ENCODE measurements around the gene DAND5.

Gene DAND5

GRCh38 chr19:12995596-12996405 is 26.4 kb downstream of the DAND5 start:
- no peak for DNase-seq

- no peak for DNase-seq
These were observed 27.2 kb downstream of the DAND5 start for GRCh38 chr19:12996406-12997094.

GRCh38 chr19:12997179-12997966 is 28.0 kb downstream of the DAND5 start:
- no peak for DNase-seq

GRCh38 chr19:12997967-12998940 is 28.9 kb downstream of the DAND5 start:
- DNase-seq = no peak

GRCh38 chr19:13001166-13001501 is 31.8 kb downstream of the DAND5 start:
- no peak for DNase-seq

GRCh38 chr19:13001502-13002165 is 32.3 kb downstream of the DAND5 start:
- no peak for DNase-seq

- no peak for DNase-seq
These were observed 33.0 kb downstream of the DAND5 start for GRCh38 chr19:13002166-13002898.

DNA sequence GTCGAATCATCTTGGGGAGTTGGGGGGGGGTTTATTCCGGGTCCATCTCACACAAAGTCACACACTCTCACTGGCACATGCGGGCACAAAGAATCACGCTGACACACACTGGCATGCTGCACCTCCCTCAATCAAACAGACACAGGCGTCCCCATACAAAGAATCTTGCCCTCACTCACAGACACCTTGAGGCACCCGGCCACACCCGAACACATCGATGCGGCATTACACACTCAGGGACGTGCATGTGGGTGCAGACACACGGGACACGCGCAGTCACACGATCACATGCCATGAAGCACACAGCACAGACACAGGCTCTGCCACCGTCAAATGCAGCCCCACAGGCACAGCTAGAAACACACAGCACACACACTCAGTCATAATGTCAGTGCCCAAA is 33.7 kb downstream of the DAND5 start:
- DNase-seq = no peak

DNA sequence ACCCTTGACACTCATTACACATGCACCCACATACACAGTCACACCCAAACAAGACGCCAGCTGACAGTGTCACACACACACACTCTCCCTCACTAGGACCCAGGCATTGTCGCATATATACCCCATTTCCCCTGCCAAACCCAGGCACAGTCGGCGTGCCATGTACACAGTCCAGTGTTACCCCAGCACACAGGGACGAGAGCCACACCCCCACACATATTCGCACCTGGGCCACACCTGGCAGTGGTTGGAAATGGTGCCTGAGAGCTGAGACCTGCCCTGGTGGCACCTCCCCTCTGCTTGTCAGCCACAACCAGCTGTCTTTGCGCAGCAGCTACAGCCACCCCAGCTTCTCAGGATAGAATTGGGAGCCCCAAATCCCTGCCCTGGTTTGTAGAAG is 34.9 kb downstream of the DAND5 start:
- no peak for DNase-seq

- DNase-seq = no peak
These were observed 35.9 kb downstream of the DAND5 start for GRCh38 chr19:13005253-13005652.

DNA sequence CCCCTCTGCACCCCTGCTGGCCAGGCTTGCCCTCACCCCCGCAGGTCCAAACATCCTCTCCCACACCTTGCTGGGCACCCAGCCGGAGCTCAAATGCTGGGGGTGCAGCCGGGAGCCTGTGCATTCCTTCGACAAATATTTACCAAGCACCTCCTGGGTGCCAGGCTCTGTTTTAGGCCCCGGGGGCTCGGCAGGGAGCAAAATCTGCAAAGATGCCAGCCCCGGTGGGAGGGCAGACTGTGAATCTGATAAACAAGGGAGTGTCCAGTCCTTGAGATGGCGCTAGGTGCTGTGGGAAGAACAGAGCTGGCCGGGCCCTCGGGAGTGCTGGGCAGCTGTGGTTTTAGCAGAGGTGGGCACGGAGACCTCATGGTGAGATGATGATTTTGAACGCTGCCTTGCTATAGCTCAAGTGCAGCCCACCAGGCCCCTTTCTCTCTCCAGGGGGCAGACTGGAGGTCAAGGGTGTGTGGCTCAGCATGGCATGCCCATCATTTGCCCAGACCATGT is 36.5 kb downstream of the DAND5 start:
- DNase-seq = no peak

DNA sequence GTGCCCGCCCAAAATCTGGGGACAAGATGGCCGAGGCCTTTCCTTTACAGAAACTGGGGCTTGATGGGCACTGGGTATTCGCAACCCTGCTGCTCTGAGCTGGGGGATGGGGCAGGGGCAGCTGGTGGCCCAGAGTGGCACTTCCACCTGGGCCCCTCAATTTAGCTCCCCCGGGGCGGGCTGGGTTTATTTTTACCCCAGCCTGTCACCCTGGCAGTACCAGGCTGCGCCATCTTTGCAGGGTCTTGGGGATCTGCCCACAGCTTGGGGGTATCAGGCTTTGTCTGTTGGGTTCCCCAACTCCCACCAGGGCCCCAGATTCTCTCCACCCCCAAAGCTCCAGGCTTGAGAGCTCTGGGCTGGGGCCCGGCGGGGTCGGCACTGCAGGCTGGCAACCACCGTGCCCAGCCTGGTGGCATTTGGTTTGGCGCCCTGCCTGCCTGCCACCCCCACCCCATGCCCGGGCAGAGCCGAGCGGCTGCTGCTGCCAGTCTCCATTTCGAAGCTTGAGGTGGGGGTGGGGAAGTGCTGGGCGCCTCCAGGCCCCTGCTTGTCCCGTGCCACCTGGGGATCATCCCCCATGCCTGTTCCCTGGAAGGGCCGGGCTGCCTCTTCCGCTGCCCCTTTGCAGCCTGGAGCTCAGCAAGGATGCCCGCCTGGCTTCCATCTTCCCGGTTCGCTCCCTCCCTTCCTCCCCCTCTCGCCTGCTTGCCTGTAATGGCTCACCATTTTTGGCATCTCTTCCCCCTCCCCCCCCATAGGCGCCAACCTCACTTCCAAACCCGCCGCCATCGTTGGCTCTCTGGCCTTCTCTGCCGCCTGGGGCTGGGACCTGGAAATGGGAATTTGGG is 37.3 kb downstream of the DAND5 start:
- DNase-seq = no peak

DNA sequence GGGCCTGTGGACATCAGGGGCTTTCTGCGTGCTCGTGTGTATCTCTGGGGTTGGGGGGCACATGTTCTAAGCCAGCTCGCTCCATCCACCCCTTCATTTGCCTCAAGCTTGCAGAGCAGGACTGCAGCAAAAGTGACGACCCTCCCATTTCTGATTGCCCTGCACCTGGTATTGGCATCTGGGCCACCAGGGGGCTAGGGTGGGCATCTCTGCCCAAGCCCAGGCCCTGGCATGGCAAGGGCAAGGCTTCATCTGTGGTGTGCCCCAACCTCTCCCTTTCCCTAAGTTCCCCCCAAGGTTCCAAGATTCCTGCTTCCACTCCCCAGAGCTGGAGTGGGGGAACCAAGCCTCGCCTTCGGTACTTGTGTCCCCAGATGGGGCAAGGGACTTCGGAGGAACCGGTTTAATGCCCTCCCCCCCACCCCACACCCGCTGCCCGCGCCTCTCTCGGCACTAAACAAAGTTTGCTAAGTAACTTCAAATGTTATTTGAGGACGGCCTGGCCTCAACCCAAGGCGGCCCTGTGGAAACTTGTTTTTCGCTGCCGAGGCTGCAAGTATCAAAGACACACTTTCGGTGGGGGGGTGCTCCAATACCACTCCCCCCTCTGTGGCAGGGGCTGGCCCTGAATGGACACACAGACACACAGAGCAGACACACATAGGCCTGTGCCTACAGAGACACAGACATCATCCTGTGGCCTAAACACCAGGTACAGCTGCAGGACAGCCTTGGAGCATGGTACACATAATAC is 38.1 kb downstream of the DAND5 start:
- DNase-seq = no peak

DNA sequence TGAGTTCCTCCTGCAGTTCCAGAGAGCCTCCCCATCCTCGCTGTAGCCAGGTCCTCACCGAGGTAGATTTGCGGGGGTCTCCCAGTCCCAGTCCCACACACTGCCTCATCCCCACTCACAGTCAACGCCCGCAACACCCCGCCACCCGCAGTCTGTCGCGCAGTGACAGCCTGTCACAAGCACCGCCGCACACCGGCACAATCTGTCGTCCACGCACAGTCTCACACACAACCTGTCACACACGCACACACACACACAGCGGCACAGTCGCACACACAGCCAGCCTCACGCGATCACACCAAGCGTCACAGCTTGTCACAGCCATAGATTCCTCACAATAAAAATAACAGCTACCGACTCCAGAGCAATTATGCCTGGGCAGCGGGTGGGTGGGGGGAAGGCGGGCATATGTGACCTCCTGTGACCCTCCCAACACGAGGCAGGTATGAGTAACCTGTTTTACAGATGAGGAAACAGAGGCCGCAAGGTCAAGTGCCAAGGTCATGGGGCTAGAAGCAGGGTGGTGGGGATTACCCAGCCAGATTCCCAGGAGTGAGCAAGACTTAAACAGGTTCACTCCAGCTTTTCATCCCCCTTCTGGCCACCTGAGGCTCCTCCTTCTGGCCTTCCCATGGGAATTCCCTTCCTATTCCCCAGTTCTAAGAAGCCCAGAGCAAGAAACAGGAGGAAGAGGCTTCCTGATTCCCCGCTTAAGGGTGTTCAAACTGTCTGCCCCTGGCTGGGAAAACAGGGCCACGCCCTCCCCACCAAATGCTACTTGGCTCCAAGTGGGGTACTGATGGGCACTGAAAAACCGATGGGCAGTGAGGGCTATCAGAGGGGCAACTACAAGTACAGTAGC is 39.8 kb downstream of the DAND5 start:
- no peak for DNase-seq

DNA sequence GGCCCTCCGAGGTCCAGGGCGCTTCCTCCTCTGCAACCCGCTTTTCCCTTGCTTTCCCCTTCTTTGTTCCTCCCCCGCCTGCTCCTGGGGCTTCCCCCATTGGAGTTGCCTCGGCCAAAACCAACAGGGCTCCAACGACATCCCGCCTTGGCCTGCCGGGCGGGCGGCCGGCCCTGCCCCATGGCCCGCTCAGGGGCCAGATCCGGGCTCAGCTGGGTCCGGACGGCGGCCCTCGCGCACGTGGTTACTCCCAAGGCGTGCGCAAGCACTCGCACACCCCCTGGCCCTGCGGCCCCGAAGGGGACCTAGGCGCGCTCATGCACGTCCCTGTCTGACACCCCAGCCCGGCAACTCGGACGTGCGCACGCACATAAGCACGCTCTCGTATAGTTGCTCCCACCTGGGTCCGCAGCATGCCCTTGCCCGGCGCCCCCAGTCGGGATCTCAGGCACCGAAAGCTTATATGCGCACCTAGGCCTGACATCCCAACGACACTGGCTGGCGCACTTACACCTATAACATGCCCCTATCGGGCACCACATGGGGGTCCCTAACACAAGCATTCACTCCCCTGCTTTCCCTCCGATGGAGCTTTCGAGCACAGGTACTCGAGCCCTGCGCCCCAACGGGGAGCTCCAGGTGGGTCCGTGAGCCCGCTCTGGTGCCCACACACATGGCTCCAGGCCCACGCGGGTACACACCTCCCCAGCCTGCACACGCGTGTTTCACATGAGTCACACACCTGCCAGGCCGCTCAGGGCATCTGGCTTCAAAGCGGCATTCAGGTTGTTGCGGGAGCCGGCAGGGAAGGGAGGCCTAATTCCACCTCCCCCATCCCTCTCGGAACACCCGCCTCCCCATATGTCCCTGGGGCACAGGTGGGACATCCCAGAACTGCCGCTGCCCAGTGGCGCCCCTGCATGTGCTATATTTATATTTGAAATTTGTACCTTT is 40.9 kb downstream of the DAND5 start:
- no peak for DNase-seq

- no peak for DNase-seq
These were observed 41.7 kb downstream of the DAND5 start for GRCh38 chr19:13010992-13011652.

All from activated CD4-positive, CD25-positive, alpha-beta regulatory T cell (primary cell).